Activated T-helper 2 cell treated with anti-CD3 and anti-CD28 coated beads, Interferon-gamma antibody, Interleukin-2, Interleukin-4, amounts not matched to agents 10 μg/mL and 5 μg/mL and 100 μg/mL, durations not matched to agents 14 hours and 24 hours and 36 hours (primary cell): ENCODE data around the gene NEURL1. TPM values are rescaled to one million over a fixed set of nuclear protein-coding genes. Genes with fewer than 3 reads are reported as not detected.

Experiments used
- DNase-seq: peaks from one replicate; pipeline ENCODE4 v3.0.0; 2021; ENCODE audit warnings: low spot score
- H3K27ac Mint-ChIP-seq: one replicate; pipeline ENCODE4 v1.8.0; 2021; ENCODE audit warnings: mixed read lengths
- H3K27me3 Mint-ChIP-seq: one replicate; pipeline ENCODE4 v1.8.0; 2021; ENCODE audit warnings: low read depth, mixed read lengths
- H3K36me3 Mint-ChIP-seq: one replicate; pipeline ENCODE4 v1.8.0; 2021; ENCODE audit warnings: low read depth, mixed read lengths
- H3K4me1 Mint-ChIP-seq: one replicate; pipeline ENCODE4 v1.8.0; 2021; ENCODE audit warnings: low read depth, mixed read lengths
- H3K4me3 Mint-ChIP-seq: one replicate; pipeline ENCODE4 v1.8.0; 2021; ENCODE audit warnings: low read depth, mild to moderate bottlenecking, moderate library complexity, mixed read lengths
- H3K9me3 Mint-ChIP-seq: one replicate; pipeline ENCODE4 v1.8.0; 2021; ENCODE audit warnings: mixed read lengths
- intact Hi-C: fragments of 100-400 bp; cut with micrococcal nuclease; formaldehyde crosslinking; loops from one replicate; pipeline ENCODE4 v1.15.1; 2023
- total RNA-seq: library from RNA; stranded (reverse); gene quantifications from 2 replicates; pipeline ENCODE4 v1.2.3, GENCODE V29; 2022

Gene NEURL1
- total RNA-seq, 1 donor from 2014 or later: 2.2 TPM

GRCh38 chr10:103550229-103550628, 56.7 kb downstream of the NEURL1 start:
- H3K4me3 Mint-ChIP-seq: no peak overlapping the region
- intact Hi-C loops: no loop called here
- H3K9me3 Mint-ChIP-seq: no peaks in the 10 kb centered on the region
- no peak overlapping the region for H3K27ac Mint-ChIP-seq
- no peaks in the 10 kb centered on the region for H3K36me3 Mint-ChIP-seq
- H3K27me3 Mint-ChIP-seq: peaks cover 2% of the 10 kb centered on the region
- no peak for DNase-seq
- H3K4me1 Mint-ChIP-seq: peaks cover 24% of the 10 kb centered on the region

- Mint-ChIP-seq H3K27me3 (peaks cover 2% of the 10 kb centered on the region), H3K4me1 (peaks cover 24% of the 10 kb centered on the region), H3K36me3 (no peaks in the 10 kb centered on the region), H3K4me3 (no peak overlapping the region), H3K9me3 (no peaks in the 10 kb centered on the region), H3K27ac (no peak overlapping the region)
- intact Hi-C loops: no loop called here
- no peak for DNase-seq
Observed at GRCh38 chr10:103551619-103552602, 58.4 kb downstream of the NEURL1 start.

- H3K4me1 Mint-ChIP-seq: peaks cover 24% of the 10 kb centered on the region
- intact Hi-C loops: no loop called here
- no peaks in the 10 kb centered on the region for H3K9me3 Mint-ChIP-seq
- H3K4me3 Mint-ChIP-seq: no peak overlapping the region
- DNase-seq: no peak
- peaks cover 4% of the 10 kb centered on the region for H3K27me3 Mint-ChIP-seq
- no peak overlapping the region for H3K27ac Mint-ChIP-seq
- H3K36me3 Mint-ChIP-seq: no peaks in the 10 kb centered on the region
Observed at GRCh38 chr10:103552856-103553742, 59.6 kb downstream of the NEURL1 start.

- Mint-ChIP-seq H3K4me1 (peaks cover 24% of the 10 kb centered on the region), H3K27me3 (peaks cover 12% of the 10 kb centered on the region), H3K4me3 (peak overlapping the region; percentile 24), H3K9me3 (no peaks in the 10 kb centered on the region), H3K36me3 (no peaks in the 10 kb centered on the region), H3K27ac (peak overlapping the region; percentile 46)
- DNase-seq: no peak
- intact Hi-C loops: loop anchor here (1.0 kb wide), 1 partner anchor 50 kb away; no protein-coding TSS in a partner anchor
Observed at GRCh38 chr10:103553743-103554487, 60.4 kb downstream of the NEURL1 start.

GRCh38 chr10:103554488-103555324, 61.2 kb downstream of the NEURL1 start:
- Mint-ChIP-seq H3K27me3 (peaks cover 10% of the 10 kb centered on the region), H3K27ac (no peak overlapping the region), H3K4me3 (peak overlapping the region; percentile 58), H3K36me3 (no peaks in the 10 kb centered on the region), H3K9me3 (no peaks in the 10 kb centered on the region), H3K4me1 (peaks cover 24% of the 10 kb centered on the region)
- peak; percentile 17 for DNase-seq
- intact Hi-C loops: loop anchor here (1.0 kb wide), 1 partner anchor 50 kb away; no protein-coding TSS in a partner anchor

GRCh38 chr10:103555325-103555649, 61.8 kb downstream of the NEURL1 start:
- H3K27ac Mint-ChIP-seq: no peak overlapping the region
- peak overlapping the region; percentile 45 for H3K4me3 Mint-ChIP-seq
- no peaks in the 10 kb centered on the region for H3K9me3 Mint-ChIP-seq
- H3K27me3 Mint-ChIP-seq: peaks cover 15% of the 10 kb centered on the region
- no peak for DNase-seq
- no peaks in the 10 kb centered on the region for H3K36me3 Mint-ChIP-seq
- intact Hi-C loops: no loop called here
- peaks cover 24% of the 10 kb centered on the region for H3K4me1 Mint-ChIP-seq

GRCh38 chr10:103555712-103556111, 62.2 kb downstream of the NEURL1 start:
- intact Hi-C loops: no loop called here
- DNase-seq: no peak
- Mint-ChIP-seq H3K9me3 (no peaks in the 10 kb centered on the region), H3K4me3 (no peak overlapping the region), H3K36me3 (no peaks in the 10 kb centered on the region), H3K27ac (no peak overlapping the region), H3K27me3 (peaks cover 15% of the 10 kb centered on the region), H3K4me1 (peaks cover 24% of the 10 kb centered on the region)

- peaks cover 19% of the 10 kb centered on the region for H3K27me3 Mint-ChIP-seq
- intact Hi-C loops: no loop called here
- no peak overlapping the region for H3K4me3 Mint-ChIP-seq
- no peaks in the 10 kb centered on the region for H3K36me3 Mint-ChIP-seq
- no peaks in the 10 kb centered on the region for H3K9me3 Mint-ChIP-seq
- DNase-seq: no peak
- no peak overlapping the region for H3K27ac Mint-ChIP-seq
- H3K4me1 Mint-ChIP-seq: peaks cover 24% of the 10 kb centered on the region
Observed at GRCh38 chr10:103556383-103557007, 63.0 kb downstream of the NEURL1 start.

- no peaks in the 10 kb centered on the region for H3K9me3 Mint-ChIP-seq
- H3K4me1 Mint-ChIP-seq: peaks cover 21% of the 10 kb centered on the region
- H3K4me3 Mint-ChIP-seq: no peak overlapping the region
- H3K36me3 Mint-ChIP-seq: no peaks in the 10 kb centered on the region
- DNase-seq: no peak
- intact Hi-C loops: no loop called here
- peaks cover 19% of the 10 kb centered on the region for H3K27me3 Mint-ChIP-seq
- H3K27ac Mint-ChIP-seq: no peak overlapping the region
Observed at GRCh38 chr10:103557455-103557854, 64.0 kb downstream of the NEURL1 start.

- H3K4me3 Mint-ChIP-seq: no peak overlapping the region
- no peak overlapping the region for H3K27ac Mint-ChIP-seq
- intact Hi-C loops: no loop called here
- no peak for DNase-seq
- no peaks in the 10 kb centered on the region for H3K36me3 Mint-ChIP-seq
- H3K9me3 Mint-ChIP-seq: no peaks in the 10 kb centered on the region
- H3K27me3 Mint-ChIP-seq: peaks cover 19% of the 10 kb centered on the region
- peaks cover 10% of the 10 kb centered on the region for H3K4me1 Mint-ChIP-seq
Observed at GRCh38 chr10:103558911-103559310, 65.4 kb downstream of the NEURL1 start.

GRCh38 chr10:103559776-103560175, 66.3 kb downstream of the NEURL1 start:
- Mint-ChIP-seq H3K36me3 (no peaks in the 10 kb centered on the region), H3K27me3 (peaks cover 19% of the 10 kb centered on the region), H3K4me3 (no peak overlapping the region), H3K4me1 (peaks cover 1% of the 10 kb centered on the region), H3K27ac (no peak overlapping the region), H3K9me3 (no peaks in the 10 kb centered on the region)
- intact Hi-C loops: no loop called here
- no peak for DNase-seq
